ENCODE results near the gene RILPL1. TPM values are rescaled to one million over a fixed set of nuclear protein-coding genes. Genes with fewer than 3 reads are reported as not detected.

RILPL1 gene, protein sequence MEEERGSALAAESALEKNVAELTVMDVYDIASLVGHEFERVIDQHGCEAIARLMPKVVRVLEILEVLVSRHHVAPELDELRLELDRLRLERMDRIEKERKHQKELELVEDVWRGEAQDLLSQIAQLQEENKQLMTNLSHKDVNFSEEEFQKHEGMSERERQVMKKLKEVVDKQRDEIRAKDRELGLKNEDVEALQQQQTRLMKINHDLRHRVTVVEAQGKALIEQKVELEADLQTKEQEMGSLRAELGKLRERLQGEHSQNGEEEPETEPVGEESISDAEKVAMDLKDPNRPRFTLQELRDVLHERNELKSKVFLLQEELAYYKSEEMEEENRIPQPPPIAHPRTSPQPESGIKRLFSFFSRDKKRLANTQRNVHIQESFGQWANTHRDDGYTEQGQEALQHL
- total RNA-seq: 10 to 100 TPM in 1 of 2 donors, 1 to 10 TPM in 1; 9.3 to 11.3 TPM

DNA sequence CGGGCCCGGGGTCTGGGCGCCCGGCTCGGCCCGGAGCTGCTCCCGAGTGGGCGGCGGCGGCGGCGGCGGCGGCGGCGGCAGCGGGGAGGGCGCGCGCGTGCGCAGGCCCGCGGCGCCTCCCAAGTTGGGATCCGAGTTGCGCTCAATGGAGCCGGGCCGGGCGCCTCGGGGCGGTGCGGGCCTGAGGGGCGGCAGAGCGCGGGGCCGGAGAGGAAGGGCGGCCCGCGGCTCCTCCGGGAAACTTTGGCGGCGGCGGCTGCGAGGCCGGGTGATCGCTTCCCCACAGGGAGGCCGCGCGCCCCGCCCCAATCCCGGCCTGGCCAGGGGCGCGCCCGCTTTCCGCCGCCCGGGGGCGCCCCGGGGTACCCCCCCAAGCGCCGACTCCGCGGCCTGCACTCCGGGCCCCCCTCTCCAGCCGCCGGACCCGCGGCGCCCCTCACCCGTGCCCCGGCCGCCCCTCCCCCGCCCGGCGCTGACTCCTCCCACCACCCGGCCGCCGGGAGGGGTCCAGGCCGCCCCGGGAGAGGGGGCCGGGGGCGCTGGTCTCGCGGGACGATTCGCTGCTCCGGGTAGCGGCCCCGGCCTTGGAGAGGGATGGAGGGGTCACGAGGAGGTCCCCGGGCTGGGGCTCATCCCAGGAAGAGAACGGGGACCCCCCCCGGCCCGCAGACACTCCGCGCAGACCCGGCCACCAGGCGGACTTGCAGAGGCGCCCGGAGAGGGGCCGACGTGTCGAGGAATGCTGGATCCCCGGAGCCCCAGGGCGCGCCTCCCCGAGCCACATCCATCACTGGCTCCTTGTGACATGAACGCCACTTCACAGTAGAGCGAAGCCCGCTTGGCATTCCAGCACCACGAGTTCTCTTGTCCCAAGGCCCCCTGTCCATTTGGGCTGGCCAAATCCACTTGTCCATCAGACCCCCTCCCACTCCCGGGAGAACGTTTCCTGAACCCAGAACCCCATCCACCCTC, at the start of gene RILPL1:
RILPL1 (minus strand) TSS at position 48 of the 972 bp plus-strand sequence. CDS start 237 bp downstream, outside the sequence.

DNA sequence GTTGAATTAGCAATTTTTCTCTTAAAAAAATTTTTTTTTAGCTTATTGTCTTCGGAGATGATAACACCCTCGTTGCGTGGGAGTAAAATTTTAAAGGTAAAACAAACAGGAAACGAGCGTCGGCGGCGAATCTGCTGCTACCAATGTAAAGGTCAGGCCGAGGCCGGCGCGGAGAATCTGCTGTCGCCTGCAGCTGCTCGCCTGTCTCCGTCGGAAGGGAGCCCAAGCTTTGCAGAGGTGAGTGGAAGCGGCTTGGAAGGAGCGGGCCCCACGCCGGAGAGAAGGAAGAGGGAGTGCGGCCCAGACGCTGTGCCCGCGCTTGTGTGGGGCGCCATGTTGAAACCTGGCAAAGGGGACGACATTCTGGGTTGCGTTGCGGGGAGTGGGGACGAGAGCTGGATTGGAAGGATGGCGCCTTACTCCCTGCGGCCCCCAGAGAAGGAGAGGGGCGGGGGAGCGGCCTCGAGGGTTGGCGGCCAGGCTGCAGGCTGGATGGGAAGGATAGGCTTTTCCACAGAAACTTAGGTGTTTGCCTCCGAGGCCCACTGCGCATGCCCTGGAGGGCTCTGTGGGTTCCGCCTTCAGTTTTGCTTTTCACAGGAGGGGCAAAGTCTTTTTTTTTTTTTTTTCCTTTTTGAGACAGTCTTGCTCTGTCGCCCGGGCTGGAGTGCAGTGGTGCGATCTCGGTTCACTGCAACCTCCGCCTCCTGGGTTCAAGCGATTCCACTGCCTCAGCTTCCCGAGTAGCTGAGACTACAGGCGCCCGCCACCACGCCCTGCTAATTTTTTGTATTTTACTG, 75.3 kb downstream of the RILPL1 start, which contains the start of gene SNRNP35:
SNRNP35 (plus strand) TSS at position 160 of the 800 bp plus-strand sequence. CDS start 7,402 bp downstream, outside the sequence.

DNA sequence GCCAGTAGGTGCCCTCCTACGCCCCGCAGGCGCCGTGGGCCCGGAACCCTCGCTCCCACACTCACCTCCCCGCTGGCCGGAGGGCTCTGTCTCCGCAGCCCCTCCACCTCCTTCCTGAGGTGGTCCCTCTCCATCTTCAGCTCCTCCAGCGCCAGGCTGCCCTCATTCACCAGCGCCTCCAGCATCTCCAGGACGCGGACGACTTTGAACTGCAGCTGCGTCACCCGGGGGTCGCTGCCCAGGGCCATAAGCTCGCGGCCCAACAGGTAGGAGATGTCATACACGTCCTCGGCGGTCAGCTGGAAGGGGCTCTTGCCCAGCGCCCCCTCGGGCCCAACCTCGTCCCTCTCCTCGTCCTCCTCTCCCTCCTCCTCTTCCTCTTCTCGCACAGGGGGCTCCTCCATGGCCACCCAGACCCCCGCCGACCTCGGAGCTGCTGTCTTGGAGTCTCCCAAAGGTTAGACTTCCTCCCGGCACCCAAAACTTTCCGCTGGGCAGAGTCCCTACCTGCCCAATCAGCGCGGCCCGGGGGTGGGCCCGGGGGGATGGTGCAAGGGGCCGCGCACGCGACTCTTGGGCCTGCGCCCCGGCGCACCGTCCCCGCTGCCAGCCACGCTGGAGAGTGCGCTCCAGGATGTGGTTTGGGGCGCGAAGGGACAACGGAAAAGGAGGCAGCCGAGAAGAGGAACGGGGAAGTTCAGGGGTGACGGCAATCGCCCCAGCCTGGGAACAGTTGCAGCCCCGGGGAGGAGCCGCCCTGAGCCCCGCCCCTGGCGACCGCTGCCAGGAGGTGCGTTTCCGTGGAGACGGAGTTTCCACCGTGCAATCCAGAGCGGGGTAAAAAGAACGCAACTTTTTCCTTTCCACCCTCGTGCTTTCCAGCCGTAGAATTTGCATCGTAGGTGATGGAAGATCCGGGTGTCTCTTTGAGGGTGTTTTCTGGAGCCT, 97.2 kb downstream of the RILPL1 start, which contains the start of gene RILPL2:
RILPL2 (minus strand) TSS at position 668 of the 948 bp plus-strand sequence; CDS start at position 404, 264 bp downstream.

Small RNA genes lying within 50 kb of the gene (small RNA-seq; reads per million reads assigned to genes)
- 0 to 0.12 reads per million in 2 donors for gene AC145423.2
- gene MIR3908: 0 to 0.17 reads per million in 2 donors

Other genes with a start within 250 kb of the RILPL1 start
- 10 to 100 TPM; 21.0 to 22.4 TPM for gene SBNO1, start 168.9 kb downstream of the RILPL1 start, total RNA-seq
- 10 to 100 TPM; 29.9 to 42.3 TPM for gene KMT5A, start 149.6 kb downstream of the RILPL1 start, total RNA-seq
- 1 to 10 TPM; 1.0 to 2.0 TPM for gene RILPL2, start 97.0 kb downstream of the RILPL1 start, total RNA-seq
- gene SNRNP35, start 75.6 kb downstream of the RILPL1 start, total RNA-seq: 10 to 100 TPM; 12.0 to 16.0 TPM
- gene TMED2, start 50.8 kb upstream of the RILPL1 start, total RNA-seq: 100 to 1,000 TPM; 206 to 326 TPM
- 10 to 100 TPM; 27.9 to 32.0 TPM for gene DDX55, start 68.4 kb upstream of the RILPL1 start, total RNA-seq
- 10 to 100 TPM; 28.2 to 40.6 TPM for gene EIF2B1, start 100.0 kb upstream of the RILPL1 start, total RNA-seq
- 10 to 100 TPM; 59.2 to 68.6 TPM for gene GTF2H3, start 100.1 kb upstream of the RILPL1 start, total RNA-seq
- 10 to 100 TPM; 34.8 to 36.3 TPM for gene TCTN2, start 137.4 kb upstream of the RILPL1 start, total RNA-seq
- gene ATP6V0A2, start 178.6 kb upstream of the RILPL1 start, total RNA-seq: 10 to 100 TPM; 38.9 to 41.0 TPM
- 1 to 10 TPM in 1 of 2 donors, under 1 TPM in 1; 0.34 to 9.7 TPM for gene DNAH10, start 228.6 kb upstream of the RILPL1 start, total RNA-seq

All from melanocyte of skin (primary cell).